ENCODE data around the gene HOXC10.

HOXC10 gene

DNA sequence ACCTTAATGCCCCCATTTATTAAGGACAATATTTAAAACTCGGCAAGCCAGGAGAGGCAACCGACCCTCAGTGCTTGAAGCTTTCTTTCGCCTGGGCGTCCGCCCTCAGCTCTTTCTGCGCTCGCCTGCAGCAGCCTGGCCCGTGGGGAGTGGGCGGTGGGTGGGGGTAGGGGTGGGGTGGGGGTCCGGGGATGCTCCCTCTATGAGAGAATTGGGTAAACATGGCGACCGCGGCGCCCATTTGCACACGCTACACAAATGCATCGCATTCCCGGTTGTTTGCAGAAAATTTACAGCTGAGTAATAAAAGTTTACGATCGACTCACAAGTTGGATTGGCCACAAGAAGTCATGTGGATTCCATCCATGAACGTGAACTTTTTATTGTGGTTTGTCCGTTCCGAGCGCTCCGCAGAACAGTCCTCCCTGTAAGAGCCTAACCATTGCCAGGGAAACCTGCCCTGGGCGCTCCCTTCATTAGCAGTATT lies 31.6 kb downstream of the HOXC10 start:
- no peaks in the 10 kb centered on the region for H3K36me3 ChIP-seq (ENCODE audit: control insufficient read depth in 2 of 2, insufficient read depth in 2 of 2, low read length in 2 of 2)
- H3K9me3 ChIP-seq (ENCODE audit: control insufficient read depth in 2 of 2, low read length in 2 of 2) = no peaks in the 10 kb centered on the region
- H3K4me1 ChIP-seq (ENCODE audit: control insufficient read depth, insufficient read depth, low read length) = peaks cover 14% of the 10 kb centered on the region
- peaks cover 75 to 88% of the 10 kb centered on the region in 2 donors for H3K27me3 ChIP-seq (ENCODE audit: control insufficient read depth in 1 of 2, insufficient read depth in 2 of 2, low read length in 2 of 2)
- H3K9ac ChIP-seq (ENCODE audit: low read length in 2 of 2) = no peak overlapping the region
- H3K4me3 ChIP-seq (ENCODE audit: low read length in 2 of 2) = no peak overlapping the region
- H3K27ac ChIP-seq (ENCODE audit: low read length) = no peak overlapping the region

DNA sequence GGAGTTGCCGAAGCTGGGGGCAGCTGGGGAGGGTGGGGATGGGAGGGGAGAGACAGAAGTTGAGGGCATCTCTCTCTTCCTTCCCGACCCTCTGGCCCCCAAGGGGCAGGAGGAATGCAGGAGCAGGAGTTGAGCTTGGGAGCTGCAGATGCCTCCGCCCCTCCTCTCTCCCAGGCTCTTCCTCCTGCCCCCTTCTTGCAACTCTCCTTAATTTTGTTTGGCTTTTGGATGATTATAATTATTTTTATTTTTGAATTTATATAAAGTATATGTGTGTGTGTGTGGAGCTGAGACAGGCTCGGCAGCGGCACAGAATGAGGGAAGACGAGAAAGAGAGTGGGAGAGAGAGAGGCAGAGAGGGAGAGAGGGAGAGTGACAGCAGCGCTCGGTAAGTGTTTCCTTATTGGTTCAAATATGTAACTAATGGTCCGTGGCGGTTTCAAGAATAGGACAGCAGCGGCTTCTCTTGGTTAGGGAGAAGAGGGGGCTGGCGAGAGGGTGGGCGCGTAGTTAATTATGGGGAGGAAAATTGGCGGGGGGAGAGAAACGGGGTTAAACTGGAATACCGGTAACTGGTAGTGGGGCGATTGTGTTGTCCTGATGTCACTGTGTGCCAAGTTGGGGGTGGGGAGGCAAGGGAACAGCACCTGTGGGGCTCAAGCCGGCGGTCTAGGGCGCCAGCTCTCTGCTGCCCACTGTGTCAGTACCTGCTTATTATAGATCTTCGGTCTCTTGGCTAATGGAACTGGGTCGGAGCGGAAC lies 32.3 kb downstream of the HOXC10 start:
- H3K4me3 ChIP-seq (ENCODE audit: low read length in 2 of 2) = peak overlapping the region; percentile 46 to 61
- H3K9ac ChIP-seq (ENCODE audit: low read length in 2 of 2) = no peak overlapping the region
- H3K36me3 ChIP-seq (ENCODE audit: control insufficient read depth in 2 of 2, insufficient read depth in 2 of 2, low read length in 2 of 2) = no peaks in the 10 kb centered on the region
- no peak overlapping the region for H3K27ac ChIP-seq (ENCODE audit: low read length)
- H3K27me3 ChIP-seq (ENCODE audit: control insufficient read depth in 1 of 2, insufficient read depth in 2 of 2, low read length in 2 of 2) = peaks cover 78 to 87% of the 10 kb centered on the region in 2 donors
- H3K4me1 ChIP-seq (ENCODE audit: control insufficient read depth, insufficient read depth, low read length) = peaks cover 13% of the 10 kb centered on the region
- no peaks in the 10 kb centered on the region for H3K9me3 ChIP-seq (ENCODE audit: control insufficient read depth in 2 of 2, low read length in 2 of 2)

DNA sequence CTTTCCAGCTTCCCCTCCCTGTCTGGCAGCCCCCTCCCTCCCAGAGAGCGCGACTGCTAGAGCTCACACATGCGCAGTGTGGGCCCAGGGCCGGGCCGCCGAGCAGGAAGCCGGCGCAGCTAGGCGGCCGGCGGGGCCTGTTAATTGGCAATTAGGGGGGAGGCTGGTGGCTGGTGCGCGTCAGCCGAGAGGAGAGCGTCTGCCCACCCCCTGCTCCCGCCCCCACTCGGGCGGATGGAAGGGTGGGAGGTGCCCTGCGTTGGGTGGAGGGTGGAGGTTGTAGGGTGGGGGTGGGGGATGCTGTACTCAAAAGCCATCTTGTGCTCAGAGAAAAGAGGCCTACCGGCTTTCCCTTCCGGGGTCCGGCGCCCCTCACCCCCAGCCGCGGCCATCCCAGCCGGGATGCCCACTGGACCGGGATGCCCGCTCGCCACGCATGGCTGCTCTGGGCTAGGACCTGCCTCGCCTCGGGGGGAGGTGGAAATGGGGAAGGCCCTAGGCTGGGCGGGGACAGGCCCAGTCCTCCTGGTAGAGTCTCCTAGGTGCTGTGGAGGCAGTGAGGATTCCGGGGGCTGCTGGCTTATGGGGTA lies 33.0 kb downstream of the HOXC10 start:
- H3K4me1 ChIP-seq (ENCODE audit: control insufficient read depth, insufficient read depth, low read length) = peaks cover 13% of the 10 kb centered on the region
- no peak overlapping the region for H3K27ac ChIP-seq (ENCODE audit: low read length)
- H3K9ac ChIP-seq (ENCODE audit: low read length in 2 of 2) = peak overlapping the region in 1 of 2 donors; percentile 15
- no peaks in the 10 kb centered on the region for H3K9me3 ChIP-seq (ENCODE audit: control insufficient read depth in 2 of 2, low read length in 2 of 2)
- H3K4me3 ChIP-seq (ENCODE audit: low read length in 2 of 2) = peak overlapping the region; percentile 46 to 61
- peaks cover 77 to 86% of the 10 kb centered on the region in 2 donors for H3K27me3 ChIP-seq (ENCODE audit: control insufficient read depth in 1 of 2, insufficient read depth in 2 of 2, low read length in 2 of 2)
- no peaks in the 10 kb centered on the region for H3K36me3 ChIP-seq (ENCODE audit: control insufficient read depth in 2 of 2, insufficient read depth in 2 of 2, low read length in 2 of 2)

DNA sequence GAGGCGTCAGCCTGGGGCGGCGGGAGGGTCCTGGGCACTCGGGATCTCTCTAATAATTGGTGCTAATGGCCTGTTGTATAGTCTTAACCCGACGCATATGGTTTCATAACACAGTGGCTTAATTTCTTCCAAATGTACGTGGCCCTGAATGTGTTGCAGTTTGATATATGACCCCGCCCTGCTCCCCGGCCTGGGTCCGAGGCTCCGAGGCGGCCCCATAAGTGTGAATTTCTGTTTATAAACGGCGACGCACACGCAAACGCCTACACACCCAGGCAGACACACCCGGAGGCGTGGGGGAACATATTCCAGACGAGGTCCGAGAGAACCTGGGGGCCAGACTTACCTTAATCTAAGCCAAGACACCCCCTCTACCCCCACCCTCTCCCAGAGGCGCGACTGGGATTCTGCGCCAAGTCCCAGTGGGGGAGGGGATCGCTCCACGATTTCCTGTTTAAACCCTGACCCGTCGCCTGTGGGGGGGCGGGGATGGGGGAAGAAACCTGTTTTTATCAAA lies 33.6 kb downstream of the HOXC10 start:
- Histone ChIP-seq H3K9ac (ENCODE audit: low read length in 2 of 2) (peak overlapping the region in 1 of 2 donors; percentile 15), H3K4me3 (ENCODE audit: low read length in 2 of 2) (peak overlapping the region in 1 of 2 donors; percentile 61), H3K4me1 (ENCODE audit: control insufficient read depth, insufficient read depth, low read length) (peaks cover 13% of the 10 kb centered on the region)

DNA sequence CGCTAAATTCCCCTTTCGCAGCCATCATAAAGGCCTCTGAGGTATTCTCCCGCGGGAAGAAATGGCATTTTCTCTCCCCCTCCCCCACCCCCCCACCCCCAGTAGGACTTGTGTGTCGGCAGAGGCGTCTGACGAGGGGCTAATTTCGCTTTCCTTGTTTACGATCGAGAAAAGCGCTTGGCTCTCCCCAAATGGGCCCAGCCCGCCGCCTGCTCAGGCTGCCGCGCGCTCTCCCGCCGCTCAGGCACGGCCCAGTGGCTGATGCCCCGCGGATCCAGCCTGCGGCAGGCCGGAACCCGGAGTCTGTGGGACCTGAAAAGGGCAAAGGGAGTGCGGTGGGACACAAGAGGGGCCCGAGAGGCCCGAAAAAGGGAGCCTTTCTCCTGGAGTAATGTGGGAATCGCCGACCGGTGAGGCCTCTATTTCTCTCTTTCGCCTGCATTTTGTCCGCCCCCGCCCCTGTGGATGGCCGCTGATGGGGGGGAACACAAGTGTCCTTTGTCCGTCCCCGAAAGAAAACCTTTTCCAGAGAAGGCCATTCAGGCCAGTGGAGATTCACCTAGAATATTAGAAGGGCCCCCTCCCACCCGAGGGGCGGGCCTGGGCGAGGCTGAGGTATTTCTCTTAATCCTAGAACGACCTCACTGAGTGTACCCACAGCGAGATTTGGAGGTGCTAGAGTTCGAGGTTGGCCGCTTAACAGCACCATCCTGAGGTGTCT lies 34.3 kb downstream of the HOXC10 start:
- Histone ChIP-seq H3K9ac (ENCODE audit: low read length in 2 of 2) (no peak overlapping the region), H3K36me3 (ENCODE audit: control insufficient read depth in 2 of 2, insufficient read depth in 2 of 2, low read length in 2 of 2) (no peaks in the 10 kb centered on the region), H3K4me3 (ENCODE audit: low read length in 2 of 2) (no peak overlapping the region), H3K4me1 (ENCODE audit: control insufficient read depth, insufficient read depth, low read length) (peaks cover 13% of the 10 kb centered on the region), H3K27ac (ENCODE audit: low read length) (no peak overlapping the region), H3K9me3 (ENCODE audit: control insufficient read depth in 2 of 2, low read length in 2 of 2) (no peaks in the 10 kb centered on the region), H3K27me3 (ENCODE audit: control insufficient read depth in 1 of 2, insufficient read depth in 2 of 2, low read length in 2 of 2) (peaks cover 76 to 86% of the 10 kb centered on the region in 2 donors)

More for the DNA sequence above, 33.6 kb downstream of the HOXC10 start:
- H3K36me3 ChIP-seq (ENCODE audit: control insufficient read depth in 2 of 2, insufficient read depth in 2 of 2, low read length in 2 of 2) = no peaks in the 10 kb centered on the region
- H3K9me3 ChIP-seq (ENCODE audit: control insufficient read depth in 2 of 2, low read length in 2 of 2) = no peaks in the 10 kb centered on the region
- H3K27ac ChIP-seq (ENCODE audit: low read length) = no peak overlapping the region
- peaks cover 75 to 86% of the 10 kb centered on the region in 2 donors for H3K27me3 ChIP-seq (ENCODE audit: control insufficient read depth in 1 of 2, insufficient read depth in 2 of 2, low read length in 2 of 2)

DNA sequence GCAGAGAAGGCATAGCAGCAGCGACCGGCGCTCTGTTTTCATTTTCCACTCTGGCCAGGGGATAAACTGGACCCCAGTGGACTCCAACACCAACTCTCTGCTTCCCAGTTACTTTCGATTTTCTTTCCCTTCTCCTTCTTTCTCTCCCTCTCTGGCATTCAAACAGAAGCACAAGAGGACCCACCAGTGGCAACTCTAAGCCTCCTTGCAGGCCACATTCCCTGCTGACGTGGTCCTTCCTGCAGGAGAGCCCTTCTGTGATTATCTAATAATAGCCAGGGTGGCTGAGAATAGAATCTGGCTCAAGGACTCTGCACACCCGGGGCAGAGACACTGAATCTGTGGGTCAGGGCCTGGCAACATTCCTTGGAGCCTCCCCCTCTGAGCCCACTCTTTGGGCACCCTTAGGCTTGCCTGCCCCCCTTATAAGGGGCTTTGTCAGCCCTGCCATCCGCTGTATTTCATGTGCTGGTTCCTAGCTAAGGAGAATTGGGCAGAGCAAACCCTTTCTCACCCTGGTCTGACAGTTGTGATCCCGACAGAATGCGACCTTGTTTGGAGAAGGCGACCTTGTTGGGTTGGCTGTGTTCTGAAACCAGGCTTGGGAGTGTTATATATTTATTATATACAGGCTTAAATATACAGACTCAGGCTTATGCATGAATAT lies 35.1 kb downstream of the HOXC10 start:
- H3K36me3 ChIP-seq (ENCODE audit: control insufficient read depth in 2 of 2, insufficient read depth in 2 of 2, low read length in 2 of 2) = no peaks in the 10 kb centered on the region
- H3K27me3 ChIP-seq (ENCODE audit: control insufficient read depth in 1 of 2, insufficient read depth in 2 of 2, low read length in 2 of 2) = peaks cover 75 to 86% of the 10 kb centered on the region in 2 donors
- H3K4me1 ChIP-seq (ENCODE audit: control insufficient read depth, insufficient read depth, low read length) = peaks cover 10% of the 10 kb centered on the region
- no peak overlapping the region for H3K27ac ChIP-seq (ENCODE audit: low read length)
- peak overlapping the region in 1 of 2 donors; percentile 29 for H3K4me3 ChIP-seq (ENCODE audit: low read length in 2 of 2)
- H3K9me3 ChIP-seq (ENCODE audit: control insufficient read depth in 2 of 2, low read length in 2 of 2) = no peaks in the 10 kb centered on the region
- no peak overlapping the region for H3K9ac ChIP-seq (ENCODE audit: low read length in 2 of 2)

DNA sequence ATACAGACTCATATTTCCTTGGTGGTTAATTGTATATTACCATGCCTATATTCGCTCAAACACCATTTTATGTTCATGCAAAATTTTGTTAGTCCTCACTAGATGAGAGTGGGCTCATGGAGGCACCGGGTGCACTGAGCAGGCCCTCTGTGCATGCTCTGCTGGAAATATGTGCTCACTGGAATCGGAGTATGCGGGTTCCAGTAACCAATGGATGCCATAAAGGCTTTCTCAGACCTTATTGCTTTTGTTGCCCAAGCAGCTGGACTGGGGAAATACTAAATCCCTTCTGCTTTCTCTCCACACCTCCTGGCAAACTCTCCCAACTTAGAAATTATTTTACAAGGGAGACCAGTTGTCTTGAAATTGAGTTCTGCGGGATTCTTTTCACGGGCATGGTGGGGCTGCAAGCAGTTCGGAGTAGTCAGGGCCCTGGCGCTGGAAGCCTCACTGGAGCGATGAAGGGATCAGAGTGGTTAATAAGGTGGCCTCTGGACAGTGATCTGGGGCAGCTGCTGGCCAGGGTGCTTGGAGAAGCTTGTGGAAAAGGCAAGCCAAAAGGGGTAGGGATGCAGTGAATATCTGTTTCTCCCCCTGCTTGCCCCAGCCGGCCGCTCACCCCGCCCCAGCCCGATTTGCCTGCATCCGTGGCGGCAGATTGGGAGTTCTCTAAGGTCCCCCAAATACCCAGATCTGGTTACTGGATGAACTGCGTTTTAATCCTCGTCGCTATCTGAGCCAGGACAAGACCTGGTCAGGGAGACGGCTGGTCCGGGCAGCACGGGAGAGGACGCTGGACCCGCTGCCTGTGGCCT lies 35.9 kb downstream of the HOXC10 start:
- Histone ChIP-seq H3K36me3 (ENCODE audit: control insufficient read depth in 2 of 2, insufficient read depth in 2 of 2, low read length in 2 of 2) (no peaks in the 10 kb centered on the region), H3K9me3 (ENCODE audit: control insufficient read depth in 2 of 2, low read length in 2 of 2) (no peaks in the 10 kb centered on the region), H3K4me1 (ENCODE audit: control insufficient read depth, insufficient read depth, low read length) (peaks cover 10% of the 10 kb centered on the region), H3K27ac (ENCODE audit: low read length) (no peak overlapping the region), H3K4me3 (ENCODE audit: low read length in 2 of 2) (no peak overlapping the region), H3K9ac (ENCODE audit: low read length in 2 of 2) (no peak overlapping the region), H3K27me3 (ENCODE audit: control insufficient read depth in 1 of 2, insufficient read depth in 2 of 2, low read length in 2 of 2) (peaks cover 72 to 85% of the 10 kb centered on the region in 2 donors)

DNA sequence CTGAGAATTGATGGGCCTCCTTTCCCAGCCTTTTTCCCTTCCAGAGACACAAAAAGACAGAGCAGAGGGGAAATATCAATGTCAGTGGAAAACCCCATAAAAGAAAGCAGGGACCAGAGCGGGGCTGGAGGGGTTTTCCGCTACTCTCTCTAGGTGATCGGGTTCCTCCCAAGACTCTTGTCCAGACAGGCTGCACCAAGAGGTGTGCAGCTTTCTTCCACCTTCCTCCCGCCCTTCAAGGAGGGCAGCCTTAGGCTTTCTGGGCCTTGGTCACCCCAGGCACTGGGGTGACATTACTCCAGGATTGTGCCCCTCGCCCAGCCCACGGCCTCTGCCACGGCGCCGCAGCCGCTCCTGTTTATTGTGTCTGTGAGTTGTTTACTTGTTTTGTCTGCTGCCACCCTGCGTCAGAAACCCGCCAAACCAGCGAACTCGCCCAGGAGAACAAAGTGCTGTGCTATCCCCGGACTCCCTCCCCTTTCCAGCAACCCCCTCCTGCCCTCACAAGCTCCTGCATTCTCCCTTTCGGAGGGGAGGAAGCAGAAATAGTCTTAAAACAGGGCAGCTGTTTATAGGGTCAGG lies 36.6 kb downstream of the HOXC10 start:
- H3K36me3 ChIP-seq (ENCODE audit: control insufficient read depth in 2 of 2, insufficient read depth in 2 of 2, low read length in 2 of 2) = no peaks in the 10 kb centered on the region
- H3K27ac ChIP-seq (ENCODE audit: low read length) = no peak overlapping the region
- H3K9me3 ChIP-seq (ENCODE audit: control insufficient read depth in 2 of 2, low read length in 2 of 2) = no peaks in the 10 kb centered on the region
- H3K27me3 ChIP-seq (ENCODE audit: control insufficient read depth in 1 of 2, insufficient read depth in 2 of 2, low read length in 2 of 2) = peaks cover 72 to 86% of the 10 kb centered on the region in 2 donors
- H3K9ac ChIP-seq (ENCODE audit: low read length in 2 of 2) = no peak overlapping the region
- peaks cover 10% of the 10 kb centered on the region for H3K4me1 ChIP-seq (ENCODE audit: control insufficient read depth, insufficient read depth, low read length)
- no peak overlapping the region for H3K4me3 ChIP-seq (ENCODE audit: low read length in 2 of 2)

DNA sequence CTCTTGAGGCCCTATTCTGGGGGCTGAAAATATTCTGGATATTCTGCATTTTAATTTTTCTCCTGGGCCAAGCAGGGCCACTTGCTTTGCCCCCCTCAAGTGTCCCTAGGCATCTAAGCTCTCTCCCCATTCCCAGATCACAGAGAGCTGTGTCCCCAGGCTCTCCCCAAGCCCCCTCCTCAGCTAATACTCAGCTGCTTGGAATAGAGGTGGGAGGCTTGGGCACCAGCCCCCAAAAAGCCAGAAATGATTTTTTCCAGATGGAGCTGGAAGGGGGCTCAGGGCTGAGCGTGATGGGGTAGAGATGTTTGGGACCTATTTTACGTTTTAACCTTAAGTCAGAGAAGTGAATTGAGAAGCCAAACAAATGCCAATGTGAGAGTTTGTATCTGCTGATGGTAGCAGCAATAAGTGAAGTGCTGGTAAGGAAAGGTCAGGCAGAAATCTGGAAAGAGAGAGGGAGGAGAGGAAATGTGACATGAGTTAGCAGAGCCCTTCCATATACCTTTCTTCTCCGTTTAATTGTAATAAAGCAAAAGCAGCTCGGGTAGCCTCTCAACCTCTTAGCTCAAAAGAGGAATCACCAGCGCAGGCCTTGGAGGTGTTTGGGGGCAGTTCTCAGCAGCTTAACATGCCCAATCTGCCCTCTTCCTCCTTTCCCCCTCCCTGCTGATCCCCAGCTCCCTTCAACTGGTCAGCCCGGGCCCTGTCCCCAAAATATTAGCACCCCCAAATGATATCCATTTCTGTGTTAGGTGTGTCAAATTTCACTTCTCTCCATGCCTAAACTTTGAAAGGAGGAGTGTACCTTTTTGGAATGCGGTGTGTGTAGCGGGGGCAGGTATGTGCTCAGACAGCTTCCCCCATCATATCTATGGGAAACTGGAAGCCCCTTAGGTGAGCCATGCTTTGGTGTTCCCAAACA lies 38.3 kb downstream of the HOXC10 start:
- Histone ChIP-seq H3K27me3 (ENCODE audit: control insufficient read depth in 1 of 2, insufficient read depth in 2 of 2, low read length in 2 of 2) (peaks cover 80 to 92% of the 10 kb centered on the region in 2 donors), H3K27ac (ENCODE audit: low read length) (no peak overlapping the region), H3K9me3 (ENCODE audit: control insufficient read depth in 2 of 2, low read length in 2 of 2) (no peaks in the 10 kb centered on the region), H3K4me1 (ENCODE audit: control insufficient read depth, insufficient read depth, low read length) (peaks cover 6% of the 10 kb centered on the region), H3K9ac (ENCODE audit: low read length in 2 of 2) (no peak overlapping the region), H3K36me3 (ENCODE audit: control insufficient read depth in 2 of 2, insufficient read depth in 2 of 2, low read length in 2 of 2) (no peaks in the 10 kb centered on the region), H3K4me3 (ENCODE audit: low read length in 2 of 2) (no peak overlapping the region)

Data from stomach smooth muscle (tissue), 2 donors.